ENCODE data around the gene TTC28.

GRCh38 chr22:28024422-28024888 lies 655.2 kb downstream of the TTC28 start:
- TF ChIP-seq CTCF (IDR thresholded peaks at IDR 0.05), result no peak
- TF ChIP-seq EZH2 (IDR thresholded peaks at IDR 0.05), result no peak
